HEK293 (cell line): ENCODE measurements around the gene PLAU.

Experiments used
- EGR2 ChIP-seq: fragments of 450-650 bp; formaldehyde crosslinking; IDR thresholded peaks from 2 replicates; pipeline ENCODE4 v1.5.1; 2016; ENCODE audit warnings: low read depth, missing biosample characterization, missing genetic modification characterization
- ELK4 ChIP-seq: IDR thresholded peaks from 2 replicates; pipeline ENCODE4 v1.6.1; 2011; ENCODE audit warnings: mild to moderate bottlenecking, low read depth, low read length, borderline replicate concordance
- GLIS1 ChIP-seq: fragments of 450-650 bp; formaldehyde crosslinking; IDR thresholded peaks from 2 replicates; pipeline ENCODE4 v1.5.1; 2016; ENCODE audit warnings: missing biosample characterization, missing genetic modification characterization
- GLIS2 ChIP-seq: fragments of 450-650 bp; formaldehyde crosslinking; IDR thresholded peaks from 2 replicates; pipeline ENCODE4 v1.5.1; 2016; ENCODE audit warnings: missing biosample characterization, missing genetic modification characterization
- MYNN ChIP-seq: fragments of 450-650 bp; formaldehyde crosslinking; IDR thresholded peaks from 2 replicates; pipeline ENCODE4 v1.5.1; 2016; ENCODE audit warnings: missing biosample characterization, missing genetic modification characterization, borderline replicate concordance
- OSR2 ChIP-seq: fragments of 450-650 bp; formaldehyde crosslinking; IDR thresholded peaks from 2 replicates; pipeline ENCODE4 v1.5.1; 2016; ENCODE audit warnings: missing biosample characterization, missing genetic modification characterization
- PRDM1 ChIP-seq: fragments of 450-650 bp; formaldehyde crosslinking; IDR thresholded peaks from 2 replicates; pipeline ENCODE4; 2016; ENCODE audit warnings: missing biosample characterization, missing genetic modification characterization
- RBAK ChIP-seq: fragments of 450-650 bp; formaldehyde crosslinking; IDR thresholded peaks from 2 replicates; pipeline ENCODE4 v1.5.1; 2016; ENCODE audit warnings: missing biosample characterization, missing genetic modification characterization
- TSHZ1 ChIP-seq: fragments of 450-650 bp; formaldehyde crosslinking; IDR thresholded peaks from 2 replicates; pipeline ENCODE4 v1.5.1; 2016; ENCODE audit warnings: missing biosample characterization, missing genetic modification characterization, borderline replicate concordance
- YY2 ChIP-seq: fragments of 450-650 bp; formaldehyde crosslinking; IDR thresholded peaks from 2 replicates; pipeline ENCODE4 v1.5.1; 2016; ENCODE audit warnings: missing biosample characterization, missing genetic modification characterization
- ZEB2 ChIP-seq: fragments of 450-650 bp; formaldehyde crosslinking; IDR thresholded peaks from 2 replicates; pipeline ENCODE4 v1.5.1; 2016; ENCODE audit warnings: missing biosample characterization, missing genetic modification characterization
- ZFP41 ChIP-seq: fragments of 450-650 bp; formaldehyde crosslinking; IDR thresholded peaks from 2 replicates; pipeline ENCODE4 v1.5.1; 2016; ENCODE audit warnings: missing biosample characterization, missing genetic modification characterization, borderline replicate concordance
- ZNF114 ChIP-seq: fragments of 450-650 bp; formaldehyde crosslinking; IDR thresholded peaks from 2 replicates; pipeline ENCODE4 v1.5.0; 2017; ENCODE audit warnings: missing biosample characterization, missing genetic modification characterization
- ZNF138 ChIP-seq: fragments of 450-650 bp; formaldehyde crosslinking; IDR thresholded peaks from 2 replicates; pipeline ENCODE4 v1.5.1; 2016; ENCODE audit warnings: missing biosample characterization, missing genetic modification characterization, borderline replicate concordance
- ZNF214 ChIP-seq: fragments of 450-650 bp; formaldehyde crosslinking; IDR thresholded peaks from 2 replicates; pipeline ENCODE4 v1.5.1; 2017; ENCODE audit warnings: missing biosample characterization, mild to moderate bottlenecking, missing genetic modification characterization, borderline replicate concordance
- ZNF280C ChIP-seq: fragments of 450-650 bp; formaldehyde crosslinking; IDR thresholded peaks from 2 replicates; pipeline ENCODE4 v1.5.1; 2016; ENCODE audit warnings: missing biosample characterization, missing genetic modification characterization
- ZNF302 ChIP-seq: fragments of 450-650 bp; formaldehyde crosslinking; IDR thresholded peaks from 2 replicates; pipeline ENCODE4 v1.5.1; 2016; ENCODE audit warnings: missing biosample characterization, missing genetic modification characterization, low read depth
- ZNF488 ChIP-seq: fragments of 450-650 bp; formaldehyde crosslinking; IDR thresholded peaks from 2 replicates; pipeline ENCODE4 v1.5.1; 2016; ENCODE audit warnings: missing biosample characterization, missing genetic modification characterization
- ZNF501 ChIP-seq: fragments of 450-650 bp; formaldehyde crosslinking; IDR thresholded peaks from 2 replicates; pipeline ENCODE4 v1.5.1; 2016; ENCODE audit warnings: missing biosample characterization, missing genetic modification characterization
- ZNF510 ChIP-seq: fragments of 450-650 bp; formaldehyde crosslinking; IDR thresholded peaks from 2 replicates; pipeline ENCODE4 v1.5.1; 2018; ENCODE audit warnings: mild to moderate bottlenecking, missing genetic modification characterization, missing biosample characterization; ENCODE audit not compliant: insufficient replicate concordance
- ZNF530 ChIP-seq: fragments of 450-650 bp; formaldehyde crosslinking; IDR thresholded peaks from 2 replicates; pipeline ENCODE4 v1.5.1; 2016; ENCODE audit warnings: low read depth, missing biosample characterization, missing genetic modification characterization
- ZNF561 ChIP-seq: fragments of 450-650 bp; IDR thresholded peaks from 2 replicates; pipeline ENCODE4 v1.5.1; 2018; ENCODE audit warnings: missing biosample characterization, missing genetic modification characterization, borderline replicate concordance
- ZNF600 ChIP-seq: fragments of 450-650 bp; formaldehyde crosslinking; IDR thresholded peaks from 2 replicates; pipeline ENCODE4 v1.5.1; 2016; ENCODE audit warnings: missing biosample characterization, missing genetic modification characterization
- ZNF610 ChIP-seq: fragments of 450-650 bp; formaldehyde crosslinking; IDR thresholded peaks from 2 replicates; pipeline ENCODE4 v1.5.1; 2016; ENCODE audit warnings: missing biosample characterization, missing genetic modification characterization, borderline replicate concordance
- ZNF629 ChIP-seq: fragments of 450-650 bp; formaldehyde crosslinking; IDR thresholded peaks from 2 replicates; pipeline ENCODE4 v1.5.1; 2017; ENCODE audit warnings: missing biosample characterization, missing genetic modification characterization
- ZNF830 ChIP-seq: fragments of 450-650 bp; IDR thresholded peaks from 2 replicates; pipeline ENCODE4 v1.5.0; 2018; ENCODE audit warnings: missing biosample characterization, missing genetic modification characterization, low read depth, mild to moderate bottlenecking, moderate library complexity
- ZXDB ChIP-seq: fragments of 450-650 bp; formaldehyde crosslinking; IDR thresholded peaks from 2 replicates; pipeline ENCODE4 v1.5.1; 2016; ENCODE audit warnings: missing biosample characterization, missing genetic modification characterization

The PLAU gene

GRCh38 chr10:73872190-73872710 is 38.7 kb upstream of the PLAU start (continued):
- TF ChIP-seq ZFP41 (tag by site-specific recombination) (no peak), ZNF302 (tag by site-specific recombination) (no peak), TSHZ1 (tag by site-specific recombination) (no peak), ZNF501 (no peak), MYNN (tag by site-specific recombination) (no peak), ZNF510 (tag by site-specific recombination) (no peak), ZNF114 (no peak), ZNF280C (no peak), ZNF488 (no peak), YY2 (tag by site-specific recombination) (no peak), RBAK (tag by site-specific recombination) (no peak), ZXDB (tag by site-specific recombination) (no peak), ZEB2 (tag by site-specific recombination) (no peak), ZNF138 (no peak), PRDM1 (tag by site-specific recombination) (no peak), EGR2 (tag by site-specific recombination) (no peak), ZNF561 (tag by site-specific recombination) (no peak), ZNF610 (no peak), ELK4 (no peak), OSR2 (tag by site-specific recombination) (peak; percentile 59), ZNF600 (tag by site-specific recombination) (0 out of 2 replicates have a peak, but pooled peaks have one; percentile 34), ZNF530 (tag by site-specific recombination) (no peak), ZNF214 (no peak), ZNF629 (tag by site-specific recombination) (no peak), ZNF830 (tag by site-specific recombination) (no peak), GLIS2 (tag by site-specific recombination) (no peak), GLIS1 (tag by site-specific recombination) (peak; percentile 20; the same call in 1 of the 2 replicates)
